Loucy (cell line): ENCODE measurements around the gene EREG.

Source experiments
- EZH2phosphoT487 ChIP-seq: fragments of 200-600 bp; IDR thresholded peaks from 2 replicates; pipeline ENCODE4 v1.6.1; 2018; ENCODE audit warnings: antibody characterized with exemption, mild to moderate bottlenecking, moderate library complexity, borderline replicate concordance
- TF ChIP-seq, protein P1 (sequence below): fragments of 200-600 bp; sonication (generic); conservative IDR thresholded peaks from 2 replicates; pipeline ENCODE4 v1.5.1; 2014; ENCODE audit warnings: mild to moderate bottlenecking, antibody characterized with exemption, low read length

DNA sequence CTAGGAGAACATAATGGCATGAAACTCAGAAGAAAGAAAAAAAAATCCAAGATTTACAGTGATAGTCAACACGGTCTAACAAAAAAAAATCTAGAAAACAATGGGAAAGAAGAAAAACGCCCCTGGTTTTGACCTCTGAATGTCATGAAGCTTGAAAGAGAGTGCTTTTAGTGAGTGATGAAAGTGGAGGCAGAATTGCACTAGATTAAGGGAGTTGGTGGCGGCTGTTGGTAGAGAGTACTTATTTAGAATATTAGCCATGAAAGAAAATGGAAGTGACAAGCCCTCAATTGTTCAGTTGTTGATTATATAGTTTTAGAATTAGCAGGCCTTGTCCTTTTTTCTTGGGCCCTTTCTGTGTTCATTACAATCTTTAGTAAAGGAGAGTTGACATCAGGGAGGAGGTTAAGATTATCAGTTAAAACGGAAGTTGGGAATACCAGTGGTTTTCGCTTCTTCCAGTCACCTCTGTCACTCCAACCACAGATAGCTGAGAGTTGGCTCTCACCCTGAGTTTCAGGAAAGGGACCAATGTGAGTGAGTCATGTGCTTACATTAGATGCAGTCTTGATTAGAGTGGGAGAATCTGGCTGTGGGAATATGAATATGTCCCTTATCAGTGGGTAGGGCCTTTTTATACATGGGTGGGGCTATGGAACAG is 29.7 kb downstream of the EREG start:
- TF ChIP-seq, protein P1, sequence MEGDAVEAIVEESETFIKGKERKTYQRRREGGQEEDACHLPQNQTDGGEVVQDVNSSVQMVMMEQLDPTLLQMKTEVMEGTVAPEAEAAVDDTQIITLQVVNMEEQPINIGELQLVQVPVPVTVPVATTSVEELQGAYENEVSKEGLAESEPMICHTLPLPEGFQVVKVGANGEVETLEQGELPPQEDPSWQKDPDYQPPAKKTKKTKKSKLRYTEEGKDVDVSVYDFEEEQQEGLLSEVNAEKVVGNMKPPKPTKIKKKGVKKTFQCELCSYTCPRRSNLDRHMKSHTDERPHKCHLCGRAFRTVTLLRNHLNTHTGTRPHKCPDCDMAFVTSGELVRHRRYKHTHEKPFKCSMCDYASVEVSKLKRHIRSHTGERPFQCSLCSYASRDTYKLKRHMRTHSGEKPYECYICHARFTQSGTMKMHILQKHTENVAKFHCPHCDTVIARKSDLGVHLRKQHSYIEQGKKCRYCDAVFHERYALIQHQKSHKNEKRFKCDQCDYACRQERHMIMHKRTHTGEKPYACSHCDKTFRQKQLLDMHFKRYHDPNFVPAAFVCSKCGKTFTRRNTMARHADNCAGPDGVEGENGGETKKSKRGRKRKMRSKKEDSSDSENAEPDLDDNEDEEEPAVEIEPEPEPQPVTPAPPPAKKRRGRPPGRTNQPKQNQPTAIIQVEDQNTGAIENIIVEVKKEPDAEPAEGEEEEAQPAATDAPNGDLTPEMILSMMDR: no peak
- no peak for TF ChIP-seq EZH2phosphoT487
